HG03521 (cell line): ENCODE measurements around the gene LCN9.

ENCODE experiments used
- ATAC-seq: cut with Tn5 transposase; IDR thresholded peaks from one replicate; pipeline ENCODE4 v1.9.1; 2021; ENCODE audit warnings: mild to moderate bottlenecking, moderate library complexity; ENCODE audit not compliant: unreplicated experiment

LCN9 gene

DNA sequence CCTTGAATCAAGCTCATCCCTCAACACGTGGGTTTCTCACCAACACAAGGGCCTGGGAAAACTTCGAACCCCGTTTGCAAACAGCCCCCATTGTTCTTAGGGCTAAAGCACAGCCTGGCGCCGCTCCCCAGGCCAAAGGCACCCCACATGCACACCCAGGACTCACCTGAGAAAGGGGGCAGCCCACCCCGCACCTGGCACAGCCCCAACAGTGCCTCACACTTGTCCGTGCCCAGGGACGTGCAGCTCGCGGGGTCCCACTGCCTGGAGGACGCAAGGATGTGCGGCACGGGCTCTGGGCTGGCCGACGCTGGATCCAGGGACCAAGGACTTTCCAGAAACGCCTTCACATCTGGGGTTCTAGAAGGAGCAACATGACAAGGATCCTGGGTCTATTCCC, 33.3 kb downstream of the LCN9 start:
- no peak for ATAC-seq

DNA sequence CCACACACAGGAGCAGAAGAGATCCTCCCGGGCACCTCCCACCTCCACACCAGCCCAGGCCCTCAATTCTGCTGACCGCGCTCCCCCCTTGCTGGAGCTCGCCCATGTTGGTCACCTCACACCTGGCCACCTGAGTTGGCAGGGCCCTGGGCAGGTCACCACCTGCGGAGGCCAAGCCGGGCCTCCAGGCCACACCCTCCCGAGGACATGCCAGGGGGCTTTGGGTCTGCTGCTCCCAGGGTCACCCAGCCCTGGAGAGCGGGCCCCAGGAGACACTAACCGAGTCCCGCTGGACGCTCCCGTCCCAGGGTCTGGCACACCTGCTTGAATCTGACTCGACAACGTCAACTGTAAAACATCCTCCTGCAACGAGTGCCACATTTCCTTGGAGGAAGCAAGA, 34.1 kb downstream of the LCN9 start:
- no peak for ATAC-seq

DNA sequence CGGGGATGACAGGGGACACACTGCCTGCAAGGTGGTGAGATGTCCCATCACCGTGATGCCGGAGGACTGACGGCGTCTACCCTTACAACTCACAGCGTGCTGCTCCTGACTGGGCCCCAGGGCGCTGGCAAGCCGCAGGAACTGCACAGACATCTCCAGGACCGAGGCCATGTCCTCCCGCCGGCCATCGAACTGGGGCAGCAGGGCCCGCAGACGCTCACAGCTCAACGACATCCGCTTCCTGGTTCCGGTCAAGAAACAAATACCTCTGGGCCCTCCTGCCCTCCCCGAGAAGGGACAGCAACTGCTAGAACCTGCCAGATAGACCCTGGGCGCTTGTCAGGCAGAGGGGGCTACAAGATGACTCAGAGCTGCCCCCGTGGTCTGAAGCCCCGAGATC, 35.1 kb downstream of the LCN9 start:
- ATAC-seq: no peak

GRCh38 chr9:135698767-135699166, 35.7 kb downstream of the LCN9 start:
- ATAC-seq: no peak

DNA sequence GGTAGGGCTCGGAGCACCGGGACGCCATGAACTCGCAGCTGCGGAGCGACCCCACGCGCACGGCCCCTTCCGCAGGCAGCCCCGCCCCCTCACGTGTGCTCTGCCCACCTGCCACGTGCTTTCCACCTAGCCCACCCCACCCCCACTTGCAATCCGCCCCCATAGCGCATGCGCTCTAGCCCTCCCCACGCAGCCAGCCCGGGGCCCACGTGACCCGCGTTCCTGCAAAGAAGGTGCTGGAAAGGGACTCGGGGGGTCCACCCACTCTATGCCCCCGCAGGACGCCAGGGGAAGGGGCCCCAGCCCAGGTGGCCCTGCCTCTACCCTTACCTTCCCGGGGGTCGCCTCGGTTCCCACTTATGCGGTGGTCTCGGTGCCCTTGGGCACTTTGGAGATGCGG, 36.3 kb downstream of the LCN9 start, which contains the start of gene SOHLH1:
SOHLH1 (minus strand) TSS at position 42 of the 400 bp plus-strand sequence; CDS start at position 28, 14 bp downstream.
- ATAC-seq: no peak

GRCh38 chr9:135700525-135700924, 37.4 kb downstream of the LCN9 start:
- ATAC-seq: no peak

DNA sequence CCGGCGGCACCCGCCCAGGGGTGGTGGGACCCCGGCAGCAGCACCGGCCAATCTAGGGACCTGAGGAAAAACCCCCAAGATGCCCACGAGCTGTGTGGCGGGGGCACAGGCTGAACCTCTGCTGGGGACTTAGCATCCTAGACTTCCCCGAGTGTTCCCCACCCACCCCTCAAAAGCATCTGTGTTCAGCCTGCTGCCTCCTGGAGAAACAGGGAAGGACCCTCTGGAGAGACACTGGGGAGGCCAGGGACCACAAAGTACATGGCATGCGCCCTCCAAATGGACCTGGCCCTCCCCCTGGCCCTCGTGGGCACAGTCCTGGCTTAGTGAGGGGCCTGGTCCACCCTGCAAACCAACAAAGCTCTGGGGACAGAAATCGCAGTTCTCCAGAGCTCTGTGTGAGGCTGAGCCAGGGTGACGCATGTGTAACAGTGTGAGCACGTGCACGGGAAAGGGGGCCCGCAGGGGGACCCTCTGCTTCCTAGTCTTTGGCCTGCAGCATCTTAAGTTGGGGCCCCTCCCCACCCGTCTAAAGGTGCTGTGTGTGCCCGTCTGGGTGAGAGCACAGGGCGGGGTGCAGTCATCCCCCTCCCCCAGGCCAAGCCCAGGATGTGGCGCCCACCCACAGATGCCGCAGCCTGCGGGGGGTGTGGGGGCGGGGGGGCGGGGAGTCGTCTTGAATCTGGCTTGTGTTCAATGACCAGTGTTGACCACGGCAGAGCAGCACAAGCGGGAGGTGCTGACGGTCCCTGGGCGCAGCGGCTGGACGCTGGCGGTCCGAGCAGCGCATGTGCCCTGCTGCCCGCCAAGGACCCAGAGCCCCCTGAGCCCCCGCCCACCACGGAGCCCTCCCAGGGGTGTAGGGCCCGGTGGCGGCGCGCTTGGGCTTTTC, 38.2 kb downstream of the LCN9 start:
- no peak for ATAC-seq

DNA sequence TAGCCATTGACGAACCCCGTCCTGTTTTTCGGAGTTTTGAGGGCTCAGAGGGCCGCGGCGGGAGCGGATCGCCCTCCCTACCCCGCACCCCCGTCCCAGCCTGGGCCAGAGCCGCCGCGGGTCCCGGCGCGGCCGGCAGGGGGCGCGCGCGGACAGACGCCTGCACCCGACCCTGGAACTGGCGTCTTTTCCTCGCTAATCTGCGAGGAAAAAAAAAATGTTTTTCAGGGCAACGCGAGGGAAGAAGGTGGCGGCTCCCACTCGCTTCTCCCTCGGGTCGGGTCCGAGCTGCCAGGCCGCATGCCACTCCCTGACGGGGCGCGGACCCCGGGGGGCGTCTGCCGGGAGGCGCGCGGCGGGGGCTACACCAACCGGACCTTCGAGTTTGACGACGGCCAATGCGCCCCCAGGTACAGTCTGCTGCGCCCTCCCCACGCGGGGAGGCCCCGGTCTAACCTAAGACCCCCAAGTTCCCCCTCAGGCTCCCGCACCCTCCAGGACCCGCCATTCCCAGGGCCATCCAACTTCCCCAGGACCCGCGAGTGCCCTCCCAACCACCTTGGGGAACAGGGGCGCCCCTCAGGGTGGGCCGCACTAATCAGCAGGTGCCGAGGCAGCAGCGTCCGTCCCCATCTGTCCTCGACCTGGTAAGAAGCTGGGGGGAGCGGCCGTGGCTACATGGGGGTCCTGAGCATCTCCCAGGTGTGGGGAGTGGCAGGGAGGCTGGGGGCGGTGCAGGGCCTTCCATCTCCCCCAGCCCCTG, 39.0 kb downstream of the LCN9 start, which contains the start of gene KCNT1:
KCNT1 (plus strand) TSS at position 227 of the 763 bp plus-strand sequence; CDS start at position 301, 74 bp downstream.
- ATAC-seq: no peak

DNA sequence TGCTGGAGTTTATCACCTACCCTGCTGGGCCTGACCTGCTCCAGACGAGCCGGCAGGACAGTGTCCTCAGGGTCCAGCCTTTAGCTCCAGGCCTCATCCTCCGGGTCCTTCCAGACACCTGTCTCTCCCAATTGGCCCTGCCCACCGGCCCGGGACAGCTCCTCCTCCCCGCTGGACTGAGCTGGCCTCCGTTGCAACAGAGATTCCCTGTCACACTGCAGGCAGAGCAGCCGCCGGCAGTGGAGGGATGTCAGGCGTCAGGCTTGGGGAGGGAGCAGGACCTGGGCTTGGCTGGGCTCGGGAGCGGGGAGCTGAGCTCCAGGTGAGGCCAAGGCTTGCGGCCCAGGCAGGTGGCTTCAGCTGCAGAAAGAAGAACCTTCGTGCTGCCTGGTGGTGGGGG, 40.6 kb downstream of the LCN9 start:
- ATAC-seq: no peak

DNA sequence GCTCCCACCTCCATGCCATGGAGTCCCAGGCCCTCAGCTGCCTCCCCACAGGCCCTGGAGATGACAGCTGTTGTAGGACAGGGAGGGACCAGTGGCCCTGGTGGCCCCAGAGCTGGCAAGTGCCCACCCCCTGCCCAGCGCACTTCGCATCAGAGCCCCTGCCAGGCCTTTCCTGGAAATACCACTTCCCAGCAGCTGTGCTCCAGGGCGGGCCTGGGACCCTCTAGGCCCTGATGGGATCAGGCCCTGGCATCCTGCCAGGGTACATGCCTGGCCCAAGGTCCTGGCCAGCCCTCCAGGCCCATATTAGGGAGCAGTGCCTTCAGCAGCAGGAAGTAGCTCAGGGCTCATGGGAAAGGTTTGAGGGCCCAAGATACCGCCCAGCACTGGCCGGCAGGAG, 41.4 kb downstream of the LCN9 start:
- no peak for ATAC-seq

DNA sequence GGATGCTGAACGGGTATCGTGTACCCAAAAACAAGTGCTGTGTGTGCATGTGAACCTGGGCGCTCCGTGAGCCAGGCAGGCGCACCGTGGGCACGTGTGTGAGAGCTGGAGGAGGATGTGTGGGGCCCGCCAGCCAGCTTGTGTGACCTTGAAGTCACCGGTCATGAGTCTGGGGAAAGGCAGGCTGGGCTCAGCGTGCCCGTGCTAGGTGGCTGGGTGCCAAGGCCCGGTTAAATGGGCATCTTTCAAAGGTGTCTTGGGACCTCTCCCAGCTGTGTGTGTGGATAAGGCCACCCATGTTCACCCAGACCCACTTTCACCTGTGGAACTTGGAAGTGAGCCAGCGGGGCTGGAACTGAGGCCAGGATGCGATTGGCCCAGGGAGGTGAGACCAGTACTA, 42.3 kb downstream of the LCN9 start:
- no peak for ATAC-seq

DNA sequence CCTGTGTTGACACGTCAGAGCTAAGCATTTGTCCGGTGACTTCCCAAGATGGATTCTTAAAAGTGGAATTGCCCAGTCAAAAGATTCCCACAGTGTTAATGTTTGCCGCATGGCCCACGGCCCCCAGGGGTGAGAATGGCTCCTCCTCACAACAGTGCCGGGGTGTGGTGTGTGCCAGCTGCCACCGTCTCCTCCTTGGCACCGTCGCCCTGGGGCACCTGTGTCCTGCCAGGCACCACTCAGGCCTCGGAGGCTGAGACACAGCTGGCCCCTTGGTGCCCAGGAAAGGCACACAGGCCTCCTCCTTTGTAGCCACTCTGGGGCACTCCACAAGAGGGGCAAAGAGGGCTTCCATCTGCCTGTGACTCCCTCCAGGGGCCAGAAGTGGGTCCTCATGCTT, 43.2 kb downstream of the LCN9 start:
- no peak for ATAC-seq

DNA sequence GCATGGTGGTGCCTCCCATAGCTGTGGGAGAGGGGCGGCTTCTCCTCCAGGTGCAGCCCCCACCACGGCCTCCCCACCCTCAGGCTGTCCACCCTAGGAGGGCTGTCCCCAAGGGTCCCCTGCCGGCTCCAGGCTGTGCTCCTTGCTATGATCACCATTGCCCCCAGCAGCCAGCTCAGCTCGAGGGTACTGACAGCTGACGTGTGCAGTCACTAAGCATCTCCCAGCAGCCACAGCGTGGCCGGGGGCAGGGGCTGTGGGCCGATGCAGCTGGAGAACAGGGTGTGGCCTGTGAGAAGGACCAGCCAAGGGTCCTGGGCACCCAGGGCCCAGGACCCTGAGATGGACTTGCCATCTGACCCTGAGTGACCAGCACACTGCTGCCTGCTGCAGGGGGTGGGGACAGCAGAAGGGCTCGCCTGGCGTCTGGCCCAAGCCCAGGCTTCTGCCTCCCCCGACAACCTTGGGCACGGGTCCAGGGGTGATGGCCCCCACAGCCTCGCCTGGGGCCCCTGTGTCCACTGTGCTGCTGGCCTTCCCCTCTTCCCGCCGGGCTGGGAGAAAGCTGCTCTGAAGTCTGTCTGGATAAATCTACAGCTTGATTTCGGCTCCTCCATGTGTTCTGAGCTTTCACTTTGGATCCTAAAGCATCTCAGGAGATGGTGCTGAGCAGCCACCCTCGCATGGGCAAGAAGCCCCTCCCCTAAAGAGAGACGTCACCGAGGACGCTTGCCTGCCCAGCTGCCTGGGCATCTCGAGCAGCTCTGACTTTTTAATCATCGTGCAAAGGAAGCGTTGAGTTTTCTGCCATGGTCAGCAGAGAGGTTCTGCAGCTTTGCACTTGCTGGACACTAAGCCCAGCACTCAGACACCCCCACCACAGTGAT, 44.4 kb downstream of the LCN9 start:
- no peak for ATAC-seq

- ATAC-seq: no peak
Measured at GRCh38 chr9:135708164-135708563, 45.1 kb downstream of the LCN9 start.

- ATAC-seq: no peak
Measured at GRCh38 chr9:135711391-135711790, 48.3 kb downstream of the LCN9 start.

DNA sequence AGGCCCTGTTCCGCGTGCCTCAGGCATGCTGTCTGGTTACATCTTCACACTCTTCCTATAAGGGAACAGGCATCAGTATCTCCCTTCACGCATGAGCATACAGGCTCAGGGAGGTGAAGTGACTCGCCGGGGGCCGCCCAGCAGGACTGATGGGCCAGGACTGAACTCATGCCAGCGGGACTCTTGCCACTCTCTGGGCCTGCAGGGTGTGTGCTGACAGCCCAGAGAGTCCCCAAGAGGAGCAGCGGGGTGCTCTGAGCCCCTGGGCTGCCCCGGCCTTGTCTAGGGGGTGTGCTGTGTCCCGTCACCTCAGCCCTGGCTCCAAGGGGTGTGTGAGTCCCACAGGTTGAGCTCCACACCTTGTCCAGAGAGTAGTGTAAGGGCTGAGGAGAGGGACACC, 48.8 kb downstream of the LCN9 start:
- no peak for ATAC-seq

DNA sequence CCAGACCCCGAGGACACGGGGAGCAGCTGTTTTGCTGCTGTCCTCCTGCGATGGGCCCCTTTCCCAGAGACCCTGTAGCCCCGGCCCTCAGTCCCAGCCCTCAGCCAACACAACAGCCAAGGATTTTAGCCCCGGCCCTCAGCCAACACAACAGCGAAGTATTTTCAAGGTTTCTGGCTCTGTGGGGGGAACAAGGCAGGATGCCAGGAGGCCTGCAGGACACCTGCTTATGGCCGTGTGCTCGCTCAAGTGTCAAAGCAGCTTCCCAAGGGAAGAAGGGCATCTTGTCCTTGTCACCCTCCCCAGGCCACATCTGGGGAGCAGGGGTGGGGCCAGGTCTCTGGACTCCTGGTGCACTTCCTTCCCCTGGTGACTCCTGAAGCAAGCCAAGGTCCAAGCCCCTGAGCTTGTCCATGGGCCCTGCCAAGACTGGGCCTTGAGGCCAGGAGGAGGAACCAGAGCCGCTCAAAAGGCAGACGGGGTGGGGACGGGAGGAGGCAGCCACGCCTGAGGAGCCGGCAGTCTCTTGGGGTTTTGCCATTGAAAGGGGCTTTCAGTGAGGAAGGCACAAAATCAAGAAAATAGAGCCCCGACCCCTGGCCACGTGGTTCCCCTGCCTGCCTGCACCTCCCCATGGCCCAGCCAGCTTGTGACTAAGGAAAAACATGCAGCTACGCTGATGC, 49.6 kb downstream of the LCN9 start:
- ATAC-seq: no peak

- no peak for ATAC-seq
Measured at GRCh38 chr9:135714242-135715055, 51.3 kb downstream of the LCN9 start.

GRCh38 chr9:135715056-135715595, 52.0 kb downstream of the LCN9 start:
- ATAC-seq: no peak
